LNCAP (cell line): ENCODE results near the gene SHROOM2.

Experiments
- CTCF ChIP-seq: fragments of 450-650 bp; IDR thresholded peaks from 2 replicates; pipeline ENCODE4 v1.5.1; 2017; ENCODE audit warnings: mild to moderate bottlenecking

SHROOM2 gene

GRCh38 chrX:9767375-9767774 lies 18.9 kb upstream of the SHROOM2 start:
- TF ChIP-seq CTCF: no peak

- no peak for TF ChIP-seq CTCF
These were observed 15.9 kb upstream of the SHROOM2 start for GRCh38 chrX:9770319-9770718.

- TF ChIP-seq CTCF: no peak
These were observed 13.3 kb upstream of the SHROOM2 start for GRCh38 chrX:9772943-9773342.

GRCh38 chrX:9775930-9776329 lies 10.3 kb upstream of the SHROOM2 start:
- no peak for TF ChIP-seq CTCF

GRCh38 chrX:9781941-9782340 lies 4.3 kb upstream of the SHROOM2 start:
- no peak for TF ChIP-seq CTCF

- no peak for TF ChIP-seq CTCF
These were observed 1.9 kb upstream of the SHROOM2 start for GRCh38 chrX:9784332-9784731.

GRCh38 chrX:9785254-9785943 lies 830 bp upstream of the SHROOM2 start:
- TF ChIP-seq CTCF: no peak
